GM12878 (cell line): Measurements from ENCODE around the gene PRM3. TPM values are rescaled to one million over a fixed set of nuclear protein-coding genes. Genes with fewer than 3 reads are reported as not detected.

Experiments used
- ASH2L ChIP-seq: fragments of 300-600, 200-600 bp; sonication (generic); IDR thresholded peaks from 2 replicates; pipeline ENCODE4 v1.6.1; 2017; ENCODE audit warnings: low read depth, mild to moderate bottlenecking, borderline replicate concordance
- BHLHE40 ChIP-seq, 2 experiments: fragments of 450-650 bp in 1 of 2; IDR thresholded peaks; 2 replicates each; pipeline ENCODE4 v1.6.1; 2011 to 2017; ENCODE audit warnings: low read depth in 2 of 2, borderline replicate concordance in 1 of 2, improper control_type of control experiment in 1 of 2, low read length in 1 of 2, mild to moderate bottlenecking in 1 of 2
- BRCA1 ChIP-seq: IDR thresholded peaks from 2 replicates; pipeline ENCODE4 v1.6.1; 2011; ENCODE audit warnings: low read depth, low read length, improper control_type of control experiment
- CBX5 ChIP-seq: sonication (generic); IDR thresholded peaks from 2 replicates; pipeline ENCODE4 v1.6.1; 2016; ENCODE audit warnings: low read depth, moderate library complexity, mild to moderate bottlenecking, inconsistent platforms
- CREM ChIP-seq: IDR thresholded peaks from 2 replicates; pipeline ENCODE4 v1.6.1; 2014; ENCODE audit warnings: antibody characterized with exemption, low read depth
- ETV6 ChIP-seq, 2 experiments: fragments of 450-650 bp in 1 of 2; IDR thresholded peaks in 1 of 2; conservative IDR thresholded peaks in 1 of 2; 2 replicates each; pipeline ENCODE4 v1.6.1; 2014; ENCODE audit warnings: antibody characterized with exemption in 1 of 2, borderline replicate concordance in 1 of 2, low read depth in 1 of 2, mild to moderate bottlenecking in 1 of 2, moderate library complexity in 1 of 2
- GATAD2B ChIP-seq: fragments of 450-650 bp; conservative IDR thresholded peaks from 2 replicates; pipeline ENCODE4 v1.6.1; 2017; ENCODE audit warnings: low read depth, mild to moderate bottlenecking, moderate library complexity
- HDAC6 ChIP-seq: fragments of 200-600 bp; sonication (generic); IDR thresholded peaks from one replicate; pipeline ENCODE4 v1.8.0; 2017; ENCODE audit warnings: antibody characterized with exemption; ENCODE audit not compliant: unreplicated experiment
- JUNB ChIP-seq: IDR thresholded peaks from 2 replicates; pipeline ENCODE4 v1.6.1; 2016; ENCODE audit warnings: antibody characterized with exemption, mild to moderate bottlenecking
- KLF5 ChIP-seq: fragments of 450-650 bp; IDR thresholded peaks from 2 replicates; pipeline ENCODE4 v1.6.1; 2014; ENCODE audit warnings: mild to moderate bottlenecking; ENCODE audit not compliant: partially characterized antibody
- LARP7 ChIP-seq: fragments of 450-650 bp; IDR thresholded peaks from 2 replicates; pipeline ENCODE4 v1.6.1; 2017; ENCODE audit warnings: mild to moderate bottlenecking
- MYC ChIP-seq: IDR thresholded peaks from 2 replicates; pipeline ENCODE4 v1.6.1; 2011; ENCODE audit warnings: mild to moderate bottlenecking, low read length, moderate library complexity, inconsistent platforms; ENCODE audit not compliant: insufficient read depth, insufficient replicate concordance, insufficient read length, severe bottlenecking
- NFIC ChIP-seq: IDR thresholded peaks from 2 replicates; pipeline ENCODE4 v1.6.1; 2012; ENCODE audit warnings: low read depth, mild to moderate bottlenecking, inconsistent platforms, low read length, moderate library complexity
- PML ChIP-seq: IDR thresholded peaks from 2 replicates; pipeline ENCODE4 v1.6.1; 2012; ENCODE audit warnings: low read length, inconsistent platforms
- RUNX3 ChIP-seq: IDR thresholded peaks from 2 replicates; pipeline ENCODE4 v1.6.1; 2012; ENCODE audit warnings: low read length, inconsistent platforms
- SMAD1 ChIP-seq: fragments of 450-650 bp; IDR thresholded peaks from 2 replicates; pipeline ENCODE4 v1.6.1; 2018; ENCODE audit warnings: mild to moderate bottlenecking, low read depth; ENCODE audit not compliant: partially characterized antibody
- SP1 ChIP-seq: IDR thresholded peaks from one replicate; pipeline ENCODE4 v1.6.1; 2011; ENCODE audit warnings: low read depth, low read length
- SPI1 ChIP-seq: IDR thresholded peaks from 2 replicates; pipeline ENCODE4 v1.6.1; 2011; ENCODE audit warnings: low read depth, mild to moderate bottlenecking, low read length, moderate library complexity, borderline replicate concordance; ENCODE audit not compliant: insufficient read depth
- SRF ChIP-seq, 2 experiments: IDR thresholded peaks; 2 replicates each; pipeline ENCODE4 v1.6.1; 2011; ENCODE audit warnings: low read depth in 2 of 2, low read length in 2 of 2, mild to moderate bottlenecking in 1 of 2, moderate library complexity in 1 of 2
- TCF3 ChIP-seq: IDR thresholded peaks from 2 replicates; pipeline ENCODE4 v1.6.1; 2012; ENCODE audit warnings: low read depth, mild to moderate bottlenecking, low read length, borderline replicate concordance; ENCODE audit not compliant: insufficient read depth
- polyA plus RNA-seq, 11 experiments: library from polyadenylated mRNA; depleted of rRNA in 4 of 11; unstranded in 6 of 11; stranded (reverse) in 5 of 11; fragments of >200 nt; fragmentation: Nextera tagmentation in 4 of 11; fragmentation: Illumina TruSeq in 1 of 11; extraction: Ambion mirVana in 4 of 11; extraction: Trizol in 1 of 11; gene quantifications; 1 replicate in 1 of 11; 2 replicates in 10 of 11; pipeline versions ENCODE4 v1.2.1 to v1.2.3, GENCODE V29; 2011 to 2016; ENCODE audit warnings: inconsistent platforms in 2 of 11, missing spikeins in 2 of 11, low read depth in 1 of 11
- total RNA-seq, 4 experiments: library from RNA; depleted of rRNA in 3 of 4; stranded (reverse); fragments of >200 nt in 3 of 4; fragmentation: Illumina TruSeq in 1 of 4; extraction: Trizol in 1 of 4; gene quantifications; 2 replicates each; pipeline versions ENCODE4 v1.2.1 to v1.2.3, GENCODE V29; 2013 to 2021
- TF ChIP-seq, protein P1 (sequence below): IDR thresholded peaks from 2 replicates; pipeline ENCODE4 v1.6.1; 2012; ENCODE audit warnings: improper control_type of control experiment, low read depth, low read length; ENCODE audit not compliant: insufficient replicate concordance

Gene PRM3
- total and polyA plus RNA-seq, 10 of the 15 experiments (the other 5 are each of a cell fraction or from before 2014, with no cell fraction given), result not detected

DNA sequence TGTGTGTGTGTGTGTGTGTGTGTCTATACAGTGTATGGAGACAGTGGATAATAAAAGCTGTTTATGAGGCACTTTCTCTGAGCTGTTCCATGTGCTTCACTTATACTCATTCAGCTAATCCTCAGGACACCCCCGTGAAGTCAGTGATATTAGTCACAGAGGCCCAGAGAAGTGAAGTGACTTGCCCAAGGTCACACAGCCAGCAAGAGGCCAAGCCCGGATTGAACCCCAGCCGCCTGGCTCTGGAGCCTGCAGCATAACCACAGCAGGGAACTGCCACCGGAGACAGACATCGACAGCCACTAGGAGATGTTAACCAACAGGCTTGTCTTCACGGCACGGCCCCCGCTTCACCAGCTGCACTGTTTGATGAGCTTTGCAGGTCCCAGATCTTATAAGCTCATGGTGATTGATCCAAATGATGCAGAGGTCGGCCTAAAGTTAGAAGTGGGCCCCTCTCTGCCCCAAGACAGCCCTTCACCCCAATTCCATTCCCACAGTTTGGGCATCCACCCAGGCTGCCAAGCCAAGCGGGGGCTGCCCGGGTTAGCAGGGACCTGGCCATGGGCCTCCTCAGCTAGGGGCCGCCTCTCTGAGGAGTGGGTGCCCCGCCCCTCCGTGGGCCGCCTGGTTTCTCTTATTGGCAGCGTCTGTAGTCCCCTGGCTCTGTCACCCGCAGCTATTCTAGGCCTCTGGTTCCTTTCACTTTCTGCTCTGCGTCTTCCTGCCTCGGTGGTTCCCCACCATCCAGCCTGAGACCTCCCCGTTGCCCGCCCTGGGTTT, 48.3 kb downstream of the PRM3 start (continued):
- no peak for TF ChIP-seq HDAC6
- TF ChIP-seq GATAD2B, result 0 out of 2 replicates have a peak, but pooled peaks have one; percentile 74
- TF ChIP-seq JUNB, result peak; percentile 41; the same call in 1 of the 2 replicates
- 0 out of 2 replicates have a peak, but pooled peaks have one; percentile 41 for TF ChIP-seq LARP7
- TF ChIP-seq BHLHE40 (IDR thresholded peaks at IDR 0.05; ENCODE audit: borderline replicate concordance in 1 of 2, low read depth in 2 of 2, low read length in 1 of 2), result peak in 1 of 2 experiments; percentile 66; a peak in 3 of 4 replicates
- TF ChIP-seq BRCA1, result no peak
- TF ChIP-seq, protein P1, sequence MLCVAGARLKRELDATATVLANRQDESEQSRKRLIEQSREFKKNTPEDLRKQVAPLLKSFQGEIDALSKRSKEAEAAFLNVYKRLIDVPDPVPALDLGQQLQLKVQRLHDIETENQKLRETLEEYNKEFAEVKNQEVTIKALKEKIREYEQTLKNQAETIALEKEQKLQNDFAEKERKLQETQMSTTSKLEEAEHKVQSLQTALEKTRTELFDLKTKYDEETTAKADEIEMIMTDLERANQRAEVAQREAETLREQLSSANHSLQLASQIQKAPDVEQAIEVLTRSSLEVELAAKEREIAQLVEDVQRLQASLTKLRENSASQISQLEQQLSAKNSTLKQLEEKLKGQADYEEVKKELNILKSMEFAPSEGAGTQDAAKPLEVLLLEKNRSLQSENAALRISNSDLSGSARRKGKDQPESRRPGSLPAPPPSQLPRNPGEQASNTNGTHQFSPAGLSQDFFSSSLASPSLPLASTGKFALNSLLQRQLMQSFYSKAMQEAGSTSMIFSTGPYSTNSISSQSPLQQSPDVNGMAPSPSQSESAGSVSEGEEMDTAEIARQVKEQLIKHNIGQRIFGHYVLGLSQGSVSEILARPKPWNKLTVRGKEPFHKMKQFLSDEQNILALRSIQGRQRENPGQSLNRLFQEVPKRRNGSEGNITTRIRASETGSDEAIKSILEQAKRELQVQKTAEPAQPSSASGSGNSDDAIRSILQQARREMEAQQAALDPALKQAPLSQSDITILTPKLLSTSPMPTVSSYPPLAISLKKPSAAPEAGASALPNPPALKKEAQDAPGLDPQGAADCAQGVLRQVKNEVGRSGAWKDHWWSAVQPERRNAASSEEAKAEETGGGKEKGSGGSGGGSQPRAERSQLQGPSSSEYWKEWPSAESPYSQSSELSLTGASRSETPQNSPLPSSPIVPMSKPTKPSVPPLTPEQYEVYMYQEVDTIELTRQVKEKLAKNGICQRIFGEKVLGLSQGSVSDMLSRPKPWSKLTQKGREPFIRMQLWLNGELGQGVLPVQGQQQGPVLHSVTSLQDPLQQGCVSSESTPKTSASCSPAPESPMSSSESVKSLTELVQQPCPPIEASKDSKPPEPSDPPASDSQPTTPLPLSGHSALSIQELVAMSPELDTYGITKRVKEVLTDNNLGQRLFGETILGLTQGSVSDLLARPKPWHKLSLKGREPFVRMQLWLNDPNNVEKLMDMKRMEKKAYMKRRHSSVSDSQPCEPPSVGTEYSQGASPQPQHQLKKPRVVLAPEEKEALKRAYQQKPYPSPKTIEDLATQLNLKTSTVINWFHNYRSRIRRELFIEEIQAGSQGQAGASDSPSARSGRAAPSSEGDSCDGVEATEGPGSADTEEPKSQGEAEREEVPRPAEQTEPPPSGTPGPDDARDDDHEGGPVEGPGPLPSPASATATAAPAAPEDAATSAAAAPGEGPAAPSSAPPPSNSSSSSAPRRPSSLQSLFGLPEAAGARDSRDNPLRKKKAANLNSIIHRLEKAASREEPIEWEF, result peak; percentile 67
- TF ChIP-seq KLF5, result no peak
- TF ChIP-seq NFIC, result no peak; the same call in 1 of the 2 replicates
- 0 out of 2 replicates have a peak, but pooled peaks have one; percentile 63 for TF ChIP-seq ASH2L
- TF ChIP-seq CREM, result peak; percentile 37; the same call in 1 of the 2 replicates
- TF ChIP-seq SRF (IDR thresholded peaks at IDR 0.05; ENCODE audit: low read depth in 2 of 2, low read length in 2 of 2), result 0 out of 4 replicates have a peak, but pooled peaks of 1 of the 2 experiments have one; percentile 27
- TF ChIP-seq RUNX3, result peak; percentile 58
- 0 out of 2 replicates have a peak, but pooled peaks have one; percentile 18 for TF ChIP-seq TCF3
- no peak for TF ChIP-seq MYC
- TF ChIP-seq SMAD1, result no peak
- peak; percentile 63 for TF ChIP-seq SP1
- TF ChIP-seq SPI1, result no peak; the same call in 1 of the 2 replicates
- TF ChIP-seq PML, result no peak
- no peak; the same call in 1 of the 2 replicates for TF ChIP-seq CBX5
- peak in 1 of 2 experiments; percentile 42; a peak in 1 of 4 replicates for TF ChIP-seq ETV6 (conservative IDR thresholded peaks at IDR 0.05 in 1 of 2, IDR thresholded peaks at IDR 0.05 in 1 of 2; ENCODE audit: borderline replicate concordance in 1 of 2, low read depth in 1 of 2)
